GM19238 (cell line): ENCODE results near the gene LEKR1.

Source experiments
- DNase-seq: peaks from one replicate; pipeline ENCODE4 v3.0.0; 2011; ENCODE audit warnings: low spot score; ENCODE audit not compliant: insufficient read length

LEKR1 gene

DNA sequence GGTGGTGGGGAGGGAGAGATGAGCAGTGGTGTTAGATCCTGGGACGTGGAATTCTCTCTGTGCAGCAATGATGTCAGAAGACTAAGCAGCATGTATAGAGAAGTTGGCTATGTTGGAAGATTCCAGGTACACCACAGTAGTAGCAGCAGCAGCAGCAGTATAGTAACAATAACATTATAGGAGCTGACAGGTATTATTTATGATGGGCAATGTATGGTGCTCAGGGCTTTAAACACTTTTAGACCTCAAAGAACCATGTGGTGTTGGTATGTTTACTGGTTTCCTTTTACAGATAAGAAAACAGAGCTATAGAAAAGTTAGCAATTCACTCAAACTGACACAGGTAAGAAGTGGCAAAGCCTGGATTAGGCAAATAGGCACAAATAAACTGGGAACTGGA lies 229.9 kb downstream of the LEKR1 start:
- no peak for DNase-seq

DNA sequence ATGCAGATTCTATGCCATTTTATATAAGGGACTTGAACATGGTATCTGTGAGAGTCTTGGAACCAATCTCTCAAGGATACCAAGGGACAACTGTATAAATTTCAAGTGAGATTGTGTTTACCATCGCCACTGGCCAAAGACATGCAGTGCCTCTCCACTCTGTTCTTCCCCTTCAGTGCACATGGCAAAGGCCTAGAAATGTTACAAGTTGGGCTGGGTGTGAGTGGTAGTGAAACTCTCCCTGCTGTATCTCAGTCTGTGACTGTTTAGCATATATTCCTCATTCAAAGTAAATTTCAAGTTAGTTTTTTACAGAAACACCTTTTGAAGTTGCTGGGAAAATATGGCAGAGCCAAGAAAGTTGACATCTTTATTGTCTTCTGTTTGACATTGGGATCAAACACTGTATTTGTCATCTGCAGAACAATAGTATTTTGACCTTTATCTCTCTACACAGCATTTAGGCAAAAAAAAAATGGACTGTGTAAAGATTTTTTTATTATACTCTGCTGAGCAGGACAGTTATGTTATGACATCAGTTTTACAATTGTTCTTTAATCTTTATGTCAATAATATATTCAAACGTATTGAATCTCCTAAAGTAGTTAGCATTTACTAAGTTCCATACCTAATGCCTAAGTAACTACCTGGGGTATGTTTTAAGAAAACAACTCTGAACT lies 232.4 kb downstream of the LEKR1 start:
- DNase-seq: no peak

DNA sequence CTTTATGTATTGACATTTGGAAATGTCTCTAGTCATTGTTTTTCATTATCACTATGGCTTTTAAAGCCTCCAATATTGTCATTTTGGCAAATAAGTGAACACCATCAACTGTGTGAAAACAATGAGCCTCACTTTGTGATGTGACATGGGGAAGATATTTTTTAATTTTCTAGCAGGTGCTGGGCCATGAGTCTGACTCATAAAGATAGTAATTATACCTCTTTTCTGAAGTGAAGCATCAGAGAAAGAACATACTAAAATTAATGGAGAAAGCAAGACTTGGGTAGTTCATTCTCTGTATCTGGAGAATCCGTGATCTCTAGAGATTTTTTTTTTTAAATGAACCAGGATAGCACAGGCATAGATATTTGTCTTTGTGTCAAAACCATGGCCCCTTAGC lies 233.0 kb downstream of the LEKR1 start:
- DNase-seq: no peak

DNA sequence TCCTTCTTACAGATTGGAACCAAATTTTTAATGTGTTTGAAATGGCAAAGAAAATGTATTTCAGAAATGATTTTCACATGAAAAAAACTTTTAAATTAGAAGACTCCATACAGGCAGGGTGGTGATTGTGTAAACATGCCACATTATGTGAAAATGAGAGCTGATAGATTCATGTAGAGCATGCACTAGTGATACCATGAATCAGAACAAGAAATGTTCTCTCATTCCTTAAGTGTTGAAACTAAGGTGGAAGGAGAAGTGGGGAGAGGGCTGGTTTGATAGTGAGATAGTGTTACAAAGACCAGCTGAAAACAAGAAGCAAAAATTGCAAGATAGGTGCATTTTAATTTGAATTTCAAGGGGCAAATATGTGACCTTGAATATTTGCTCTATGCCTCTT lies 233.5 kb downstream of the LEKR1 start:
- DNase-seq: no peak

DNA sequence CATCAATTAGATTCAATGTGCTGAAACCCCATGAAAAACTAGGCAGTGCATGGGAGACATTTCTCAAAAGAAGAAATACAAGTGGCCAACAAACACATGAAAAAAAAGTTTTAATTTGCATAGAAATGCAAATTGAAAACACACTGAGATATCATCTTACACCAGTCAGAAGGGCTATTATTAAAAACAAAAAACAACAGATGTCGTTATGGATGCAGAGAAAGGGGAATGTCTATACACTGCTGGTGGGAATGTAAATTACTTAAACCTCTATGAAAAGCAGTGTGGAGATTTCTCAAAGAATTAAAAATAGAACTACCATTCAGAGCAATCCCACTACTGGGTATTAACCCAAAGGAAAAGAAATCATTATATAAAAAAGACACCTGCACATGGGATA lies 235.1 kb downstream of the LEKR1 start:
- DNase-seq: no peak

DNA sequence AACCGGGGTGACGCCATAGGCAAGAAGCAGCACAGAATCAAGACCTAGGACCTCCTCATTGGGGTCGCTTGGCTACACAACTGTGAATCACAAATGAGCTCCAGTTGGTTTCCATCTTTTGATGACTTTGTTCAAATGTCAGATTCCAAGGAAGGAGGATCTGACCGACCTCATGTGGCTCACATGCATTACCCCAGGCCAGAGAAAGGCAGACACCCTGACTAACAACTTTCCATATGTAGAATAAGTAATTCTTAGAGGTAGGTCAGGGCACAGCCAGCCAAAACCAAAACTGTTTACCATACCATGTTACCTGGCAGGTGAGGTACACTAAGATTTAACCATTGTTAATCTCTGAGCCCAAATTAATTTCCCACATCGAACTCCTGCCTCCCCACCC lies 237.3 kb downstream of the LEKR1 start:
- no peak for DNase-seq

DNA sequence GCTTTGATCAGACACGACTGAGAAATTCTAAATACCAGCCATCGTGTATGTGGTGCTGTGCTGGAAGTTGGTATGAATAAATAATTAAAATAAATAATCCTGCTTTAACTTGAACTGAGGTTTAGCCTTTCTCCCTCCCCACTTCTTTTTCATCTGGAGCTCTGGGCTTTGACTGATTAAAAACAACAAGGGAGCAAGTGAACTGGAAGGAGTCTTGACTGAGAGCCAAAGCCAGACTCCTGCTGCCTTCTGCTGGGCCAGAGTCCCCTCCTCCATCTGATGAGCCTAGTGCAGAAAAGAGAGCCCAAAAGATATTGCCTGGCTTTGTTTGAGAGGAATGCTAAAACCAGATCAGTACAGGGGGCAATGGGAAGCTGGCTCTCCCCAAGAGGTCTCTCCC lies 237.8 kb downstream of the LEKR1 start:
- DNase-seq: no peak

DNA sequence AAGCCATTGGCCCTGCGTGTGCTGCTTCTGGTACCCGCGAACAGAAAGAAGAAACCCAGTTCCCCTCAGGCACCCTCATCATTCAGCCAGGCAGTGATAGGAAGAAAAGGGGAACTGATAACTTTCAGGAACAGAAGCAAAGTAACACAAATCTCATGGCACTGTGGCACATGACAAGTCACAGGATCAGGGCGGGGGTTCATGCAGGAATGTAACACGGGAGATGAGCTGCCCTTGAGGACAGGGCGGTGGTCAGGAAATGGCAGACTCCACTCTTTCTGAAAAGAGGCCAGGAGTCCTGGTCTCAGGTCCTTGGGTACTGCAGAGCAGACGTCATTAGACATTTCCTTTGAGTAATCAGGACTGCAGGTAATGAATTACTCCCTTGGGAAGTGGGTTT lies 238.2 kb downstream of the LEKR1 start:
- no peak for DNase-seq

DNA sequence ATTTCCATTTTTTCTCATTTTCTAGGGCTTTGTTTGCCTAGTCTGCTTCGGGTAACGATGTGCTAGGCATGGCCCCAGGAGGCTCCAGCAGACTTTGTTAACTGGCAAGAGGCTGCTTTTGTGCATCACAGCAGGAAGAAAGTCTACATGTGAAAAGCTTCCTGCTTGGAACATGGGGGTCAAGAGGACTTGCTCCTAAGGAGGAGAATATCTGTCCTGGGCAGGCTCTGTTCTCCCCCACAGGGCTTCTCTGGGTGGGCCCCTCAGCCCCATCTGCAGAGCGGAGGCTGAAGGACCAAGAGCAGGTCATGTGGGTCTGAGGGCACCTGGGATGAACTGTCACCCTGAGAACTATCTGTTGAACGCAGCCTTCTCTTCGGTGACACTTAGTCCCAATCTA lies 239.0 kb downstream of the LEKR1 start:
- no peak for DNase-seq

DNA sequence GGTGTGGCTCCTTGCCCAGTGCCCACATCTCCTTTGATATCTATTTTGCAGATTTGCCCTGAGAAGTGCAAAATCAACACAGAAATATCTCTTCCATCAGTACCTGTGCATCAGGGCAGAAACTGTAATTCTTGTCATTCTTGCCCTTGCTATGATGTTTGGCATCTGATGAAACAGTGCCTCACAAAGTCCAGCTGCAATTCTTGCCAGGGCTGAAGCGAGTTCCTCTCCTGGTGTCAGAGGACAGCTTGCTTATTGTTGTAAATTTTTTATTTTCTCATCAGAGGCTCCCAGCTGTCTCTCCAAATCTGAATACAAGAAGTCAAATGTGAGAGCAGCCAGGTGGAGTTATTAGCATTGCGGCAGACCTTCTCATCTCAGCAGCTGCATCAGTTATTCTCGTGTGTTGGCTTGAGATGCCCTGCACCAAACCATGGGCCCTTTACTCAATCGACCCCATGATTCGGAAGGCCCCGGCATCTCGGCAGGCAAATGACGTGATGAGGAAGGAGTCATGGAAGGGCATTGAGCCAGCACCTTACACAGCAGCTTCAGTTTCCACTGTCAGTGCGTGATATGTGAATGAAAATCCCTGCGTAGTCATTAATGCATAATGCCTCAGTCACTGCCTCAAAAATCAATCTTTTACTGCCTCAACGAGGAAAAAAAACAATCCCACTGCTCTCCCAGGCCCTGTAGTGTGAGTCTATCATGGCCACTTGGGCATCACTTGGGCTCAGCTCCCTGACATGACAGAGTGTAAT lies 240.4 kb downstream of the LEKR1 start:
- no peak for DNase-seq

DNA sequence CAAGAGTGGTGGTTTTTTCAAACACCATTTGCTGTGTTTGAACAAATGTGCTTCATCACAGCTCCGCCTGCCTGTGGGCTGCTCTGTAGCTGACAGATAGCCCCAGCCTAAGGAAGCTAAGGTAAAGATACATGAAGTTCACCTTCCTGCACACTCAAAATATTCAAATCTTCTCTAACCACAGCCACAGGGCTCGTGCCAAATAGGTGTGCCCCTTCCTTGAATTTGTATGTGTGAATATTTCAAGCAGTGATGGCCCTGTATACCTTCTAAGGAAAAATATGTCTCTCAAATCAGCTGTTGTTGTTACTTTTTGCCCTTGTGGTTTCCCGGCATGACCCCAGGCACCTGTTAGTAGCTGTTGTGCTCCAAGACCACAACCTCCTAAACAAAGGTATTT lies 241.0 kb downstream of the LEKR1 start:
- DNase-seq: no peak

DNA sequence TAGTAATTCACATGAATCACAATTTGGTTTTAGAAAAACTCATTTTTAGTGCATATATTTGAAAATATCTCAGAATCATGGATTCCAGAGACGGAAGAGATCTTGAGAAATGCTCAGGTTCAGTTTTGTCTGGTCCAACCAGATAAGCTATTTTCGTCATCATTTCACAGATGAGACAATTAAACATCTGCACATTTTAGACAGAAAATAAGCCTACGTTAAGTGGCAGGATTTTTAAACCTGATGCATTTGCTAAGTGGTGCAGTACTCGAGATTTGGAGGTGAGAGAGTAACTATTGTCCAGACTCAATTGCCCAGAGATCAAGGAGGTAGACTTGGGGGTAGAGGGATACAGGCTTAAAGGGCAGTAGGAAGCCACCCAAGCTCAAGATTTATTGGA lies 243.3 kb downstream of the LEKR1 start:
- DNase-seq: no peak

DNA sequence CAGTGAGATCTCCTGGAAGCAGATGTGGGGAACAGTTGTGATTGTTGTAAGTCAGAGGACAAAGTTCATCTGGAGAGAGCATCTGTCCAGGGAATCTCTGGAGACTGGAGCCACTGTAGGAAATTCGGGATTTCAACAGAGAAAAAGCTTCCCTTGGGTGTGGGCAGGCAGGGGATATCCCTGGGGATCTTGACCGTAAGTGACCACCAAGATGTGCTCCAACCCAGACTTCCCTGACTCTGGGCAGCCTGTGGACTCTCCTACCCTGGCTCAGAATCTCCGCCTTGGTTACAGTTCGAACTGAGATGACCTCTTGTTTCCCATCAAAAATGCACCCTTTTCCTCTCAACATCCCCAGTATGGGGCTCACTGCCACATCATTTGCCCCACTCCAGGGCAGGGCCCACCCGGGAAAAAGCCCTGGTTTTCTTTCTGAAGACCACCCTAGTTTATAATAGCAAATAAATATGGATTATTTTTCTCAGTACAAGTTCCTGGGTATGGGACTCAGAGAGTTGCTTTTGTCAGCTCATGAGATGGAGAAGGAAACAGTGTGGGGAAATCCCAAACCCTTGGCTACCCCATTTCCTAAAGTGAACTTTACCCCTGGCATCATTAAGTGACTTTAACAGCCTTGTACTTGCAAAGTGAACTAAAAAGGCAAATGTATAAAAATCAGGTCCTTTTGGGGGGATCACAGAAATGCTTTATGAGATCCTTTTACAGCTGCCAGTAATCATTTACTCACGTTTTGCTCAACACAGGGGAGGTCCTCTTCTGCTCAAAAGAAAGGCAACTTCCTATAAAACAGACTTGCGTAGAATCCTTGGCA lies 243.9 kb downstream of the LEKR1 start:
- DNase-seq: no peak

DNA sequence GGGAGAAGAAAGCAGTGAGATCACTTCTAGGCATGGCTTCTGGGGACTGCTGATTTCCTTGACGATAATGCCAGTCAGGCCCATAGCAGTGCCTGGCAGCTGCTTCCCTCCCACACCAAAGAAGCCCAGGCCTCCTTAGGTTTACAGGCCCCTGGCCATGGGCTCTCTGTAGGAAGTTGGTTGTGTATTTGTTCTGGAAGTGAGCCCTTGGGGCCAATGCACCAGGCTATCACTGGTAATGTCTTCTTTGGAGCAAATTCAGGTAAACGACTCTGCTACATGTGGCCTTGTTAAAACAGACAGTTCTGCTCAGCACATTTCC lies 244.5 kb downstream of the LEKR1 start:
- no peak for DNase-seq

DNA sequence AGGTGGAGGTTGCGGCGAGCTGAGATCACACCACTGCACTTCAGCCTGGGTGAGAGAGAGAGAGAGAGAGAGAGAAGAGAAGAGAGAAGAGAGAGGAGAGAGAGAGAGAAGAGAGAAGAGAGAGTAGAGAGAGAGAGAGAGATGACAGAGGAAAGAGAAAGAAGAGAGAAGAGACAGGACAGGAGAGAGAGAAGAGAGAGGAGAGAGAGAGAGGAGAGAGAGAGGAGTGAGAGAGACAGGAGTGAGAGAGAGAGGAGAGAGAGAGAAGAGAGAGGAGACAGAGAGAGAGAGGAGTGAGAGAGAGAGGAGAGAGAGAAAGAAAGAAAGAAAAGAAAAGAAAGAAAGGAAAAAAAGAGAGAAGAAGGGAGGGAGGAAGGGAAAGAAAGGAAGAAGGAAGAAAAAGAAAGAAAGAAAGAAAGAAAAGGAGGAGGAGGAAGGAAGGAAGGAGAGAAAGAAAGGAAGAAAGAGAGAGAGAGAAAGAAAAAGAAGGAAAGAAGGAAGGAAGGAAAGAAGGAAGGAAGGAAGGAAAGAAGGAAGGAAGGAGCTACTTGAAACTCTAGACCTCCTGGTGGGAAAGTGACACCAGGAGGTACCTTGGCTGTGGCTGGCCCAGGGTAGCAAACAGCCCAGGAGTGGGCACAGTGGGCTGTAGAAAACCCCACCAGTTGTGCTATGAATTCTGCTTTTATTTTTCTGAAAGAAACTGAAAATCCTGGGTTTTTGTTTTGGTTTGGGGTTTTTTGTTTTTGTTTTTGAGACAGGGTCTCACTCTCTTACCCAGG lies 245.8 kb downstream of the LEKR1 start:
- no peak for DNase-seq

DNA sequence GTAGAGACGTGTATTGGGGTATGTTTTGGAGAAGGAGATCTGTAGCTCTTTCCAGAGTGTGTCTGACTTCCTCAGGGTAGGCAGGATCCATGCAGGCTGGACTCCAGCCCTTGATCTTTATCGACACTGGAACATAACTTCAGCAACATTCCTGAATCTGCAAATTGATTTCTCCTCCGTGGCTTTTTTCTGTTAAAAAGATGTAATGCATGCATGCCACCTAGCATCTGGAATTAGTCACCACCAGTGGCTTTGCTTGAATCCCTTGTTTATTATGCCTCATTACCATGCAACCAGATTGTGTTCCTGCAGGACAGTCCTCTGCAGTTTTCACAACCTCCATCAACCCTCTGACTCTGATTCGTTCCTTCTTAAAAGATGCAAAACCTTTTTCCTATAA lies 247.7 kb downstream of the LEKR1 start:
- no peak for DNase-seq

DNA sequence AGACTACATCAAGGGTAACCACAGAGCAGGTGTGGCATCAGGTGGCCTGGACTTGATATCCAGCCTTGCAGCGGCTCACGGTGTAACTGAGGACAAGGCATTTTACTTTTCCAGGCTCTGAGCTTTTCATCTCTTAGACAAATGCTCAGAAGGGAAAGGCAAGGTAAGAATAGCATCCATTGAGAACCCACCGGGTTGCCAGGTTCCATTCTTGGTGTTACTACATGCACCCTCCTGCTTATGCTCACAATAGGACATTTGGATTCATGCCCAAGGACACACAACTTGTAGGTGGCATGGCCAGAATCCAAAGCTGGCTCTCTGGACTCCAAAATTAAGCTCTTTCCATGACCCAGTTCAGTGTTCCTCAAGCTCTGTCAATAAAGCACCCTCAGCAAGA lies 248.3 kb downstream of the LEKR1 start:
- DNase-seq: no peak

DNA sequence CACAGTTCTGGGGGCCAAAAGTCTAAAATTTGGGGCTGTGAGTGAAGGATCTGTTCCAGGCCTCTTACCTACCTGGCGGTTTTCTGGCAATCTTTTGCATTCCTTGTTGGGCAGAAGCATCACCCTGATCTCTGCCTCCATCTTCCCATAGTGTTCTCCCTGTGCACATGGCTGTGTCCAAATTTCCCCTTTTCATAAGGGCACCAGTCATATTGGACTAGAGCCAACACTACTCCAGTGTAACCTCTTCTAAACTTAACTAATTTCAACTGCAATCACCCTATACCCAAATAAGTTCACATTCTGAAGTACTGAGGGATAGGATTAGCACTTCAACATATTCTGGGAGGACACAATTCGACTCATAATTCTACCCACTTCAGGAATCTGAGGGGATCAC lies 248.8 kb downstream of the LEKR1 start:
- DNase-seq: no peak

DNA sequence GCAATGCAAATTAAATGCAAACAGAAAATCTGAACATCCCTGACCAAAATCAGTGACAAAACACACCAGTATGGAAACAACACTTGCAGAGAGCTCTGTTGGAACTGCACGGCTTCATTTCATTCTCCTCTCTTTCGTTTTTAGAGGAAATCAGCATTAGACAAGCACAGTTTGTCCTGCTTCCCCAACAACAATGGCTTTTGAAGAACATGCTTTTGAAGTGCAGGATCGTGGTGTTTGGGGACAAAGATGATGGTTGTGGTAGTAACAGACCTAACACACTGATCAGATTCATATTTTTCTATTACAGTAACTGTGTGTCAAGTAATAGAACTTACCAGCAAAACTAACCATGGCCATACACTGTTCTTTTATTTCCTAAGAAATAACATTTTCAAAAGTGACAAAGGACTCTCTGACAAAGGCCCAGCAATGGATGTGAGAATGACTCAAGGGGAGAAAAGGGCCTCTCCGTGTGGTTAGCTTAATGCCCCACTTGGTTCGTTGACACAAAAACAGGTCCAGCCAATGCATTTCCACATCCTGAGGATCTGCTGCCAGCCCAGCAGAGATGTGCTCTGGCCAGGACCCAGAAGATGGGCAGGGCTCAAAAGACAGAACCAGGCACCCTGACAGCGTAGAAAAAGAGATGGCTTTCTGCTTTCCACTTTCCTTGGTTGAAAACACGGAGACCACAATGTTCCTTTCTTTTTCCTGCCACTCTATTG lies 249.7 kb downstream of the LEKR1 start:
- DNase-seq: no peak

DNA sequence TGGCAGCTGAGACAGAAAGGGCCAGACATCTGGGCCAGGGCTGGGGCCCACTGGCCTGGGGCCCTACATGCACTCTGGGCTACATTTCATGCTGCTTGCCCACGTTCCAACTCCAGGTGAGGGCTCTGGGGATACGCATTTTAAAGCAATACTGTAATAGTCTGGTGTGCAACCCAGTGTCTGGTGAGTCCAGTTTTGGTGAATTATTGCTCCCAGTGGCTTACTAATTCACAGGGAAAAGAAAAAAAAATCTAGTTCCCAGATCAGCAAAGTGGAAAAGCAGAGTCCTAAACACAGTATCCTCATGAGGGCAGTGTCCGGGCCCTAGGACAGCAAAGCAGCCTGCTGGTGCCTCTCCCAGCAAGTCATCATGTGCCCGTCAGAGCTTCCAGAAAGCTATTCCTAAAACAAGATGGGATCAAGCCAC lies 251.4 kb downstream of the LEKR1 start:
- no peak for DNase-seq
